PC-3 (cell line): ENCODE results near the gene COL6A2. TPM values are rescaled to one million over a fixed set of nuclear protein-coding genes. Genes with fewer than 3 reads are reported as not detected.

Experiments
- ATAC-seq: fragments of 200-7000 bp; cut with Tn5 transposase; 2 replicates; pipeline ENCODE4 v1.9.1; 2020; ENCODE audit warnings: mild to moderate bottlenecking, moderate library complexity
- BruUV-seq: library from RNA; stranded (reverse); fragments of 400-500 nt; replicated peaks from 2 replicates; lab custom pipeline; 2021; lab: Mats Ljungman, UMichigan
- CTCF ChIA-PET: fragments of 300-600 bp; sonication (Branson Sonifier 250); formaldehyde crosslinking; loops from one replicate; lab custom pipeline; 2022; ENCODE audit warnings: antibody characterized with exemption; lab: Charles Lee
- POLR2A ChIA-PET: fragments of 300-600 bp; sonication (Branson Sonifier 250); formaldehyde crosslinking; loops from one replicate; lab custom pipeline; 2022; ENCODE audit warnings: antibody characterized with exemption; ENCODE audit not compliant: unreplicated experiment; lab: Charles Lee
- DNase-seq: peaks from one replicate; pipeline ENCODE4 v3.0.0-alpha.2; 2015
- H2AFZ ChIP-seq: fragments of 300-600 bp; sonication (generic); 2 replicates; pipeline ENCODE4 v1.6.0; 2016; ENCODE audit warnings: antibody characterized with exemption, low read length
- H3F3A ChIP-seq: fragments of 300-600 bp; sonication (generic); one replicate; pipeline ENCODE4 v1.6.0; 2017; ENCODE audit warnings: antibody characterized with exemption, low read length, control low read depth, mild to moderate bottlenecking; ENCODE audit not compliant: unreplicated experiment
- H3K27ac ChIP-seq: fragments of 300-600 bp; sonication (generic); 2 replicates; pipeline ENCODE4 v1.5.1; 2016; ENCODE audit warnings: mild to moderate bottlenecking, low read length
- H3K27me3 ChIP-seq: fragments of 300-600 bp; sonication (generic); 2 replicates; pipeline ENCODE4 v1.6.1; 2016; ENCODE audit warnings: low read length, mixed read lengths
- H3K36me3 ChIP-seq: fragments of 300-600 bp; sonication (generic); 2 replicates; pipeline ENCODE4 v1.6.1; 2016; ENCODE audit warnings: low read depth, mixed run types, low read length, mixed read lengths
- H3K4me1 ChIP-seq: fragments of 300-600 bp; sonication (generic); 2 replicates; pipeline ENCODE4 v1.5.1; 2016; ENCODE audit warnings: low read length; ENCODE audit not compliant: insufficient read depth
- H3K4me2 ChIP-seq: fragments of 300-600 bp; sonication (generic); 2 replicates; pipeline ENCODE4 v1.6.0; 2016; ENCODE audit warnings: low read length
- H3K4me3 ChIP-seq: fragments of 300-600 bp; sonication (generic); 2 replicates; pipeline ENCODE4 v1.5.1; 2016; ENCODE audit warnings: mild to moderate bottlenecking, low read length, mixed read lengths
- H3K79me2 ChIP-seq: fragments of 300-600 bp; sonication (generic); 2 replicates; pipeline ENCODE4 v1.6.1; 2017; ENCODE audit warnings: low read length, mixed read lengths
- H3K9ac ChIP-seq: fragments of 300-600 bp; sonication (generic); 2 replicates; pipeline ENCODE4 v1.6.0; 2016; ENCODE audit warnings: mild to moderate bottlenecking, low read length
- H3K9me2 ChIP-seq: fragments of 300-600 bp; sonication (generic); replicated peaks from 2 replicates; pipeline ENCODE4 v1.6.1; 2016; ENCODE audit warnings: mixed run types, low read length, mixed read lengths
- H3K9me3 ChIP-seq: fragments of 300-600 bp; sonication (generic); 2 replicates; pipeline ENCODE4 v1.6.1; 2016; ENCODE audit warnings: low read length, mixed read lengths
- H4K20me1 ChIP-seq: fragments of 300-600 bp; sonication (generic); 2 replicates; pipeline ENCODE4 v1.6.1; 2016; ENCODE audit warnings: low read length, mixed read lengths
- EZH2 ChIP-seq: fragments of 300-600 bp; sonication (generic); IDR thresholded peaks from one replicate; pipeline ENCODE4 v1.6.1; 2017; ENCODE audit warnings: antibody characterized with exemption, mild to moderate bottlenecking, low read length; ENCODE audit not compliant: unreplicated experiment
- EZH2phosphoT487 ChIP-seq: fragments of 300-600 bp; sonication (generic); IDR thresholded peaks from 2 replicates; pipeline ENCODE4 v1.6.1; 2018; ENCODE audit warnings: mild to moderate bottlenecking, antibody characterized with exemption, low read length, borderline replicate concordance
- intact Hi-C: fragments of 100-400 bp; cut with micrococcal nuclease; formaldehyde crosslinking; loops from 2 replicates; pipeline ENCODE4 v1.9.0; 2023
- total RNA-seq: library from RNA; depleted of rRNA; stranded (reverse); fragments of >200 nt; gene quantifications from 2 replicates; pipeline ENCODE4 v1.2.3, GENCODE V29; 2014
- TF ChIP-seq, protein P1 (sequence below): fragments of 300-600 bp; sonication (generic); conservative IDR thresholded peaks from 2 replicates; pipeline ENCODE4 v1.5.1; 2017; ENCODE audit warnings: antibody characterized with exemption, low read depth, mild to moderate bottlenecking, low read length

The COL6A2 gene
- total RNA-seq, 1 experiment from 2014 or later = 521 TPM

DNA sequence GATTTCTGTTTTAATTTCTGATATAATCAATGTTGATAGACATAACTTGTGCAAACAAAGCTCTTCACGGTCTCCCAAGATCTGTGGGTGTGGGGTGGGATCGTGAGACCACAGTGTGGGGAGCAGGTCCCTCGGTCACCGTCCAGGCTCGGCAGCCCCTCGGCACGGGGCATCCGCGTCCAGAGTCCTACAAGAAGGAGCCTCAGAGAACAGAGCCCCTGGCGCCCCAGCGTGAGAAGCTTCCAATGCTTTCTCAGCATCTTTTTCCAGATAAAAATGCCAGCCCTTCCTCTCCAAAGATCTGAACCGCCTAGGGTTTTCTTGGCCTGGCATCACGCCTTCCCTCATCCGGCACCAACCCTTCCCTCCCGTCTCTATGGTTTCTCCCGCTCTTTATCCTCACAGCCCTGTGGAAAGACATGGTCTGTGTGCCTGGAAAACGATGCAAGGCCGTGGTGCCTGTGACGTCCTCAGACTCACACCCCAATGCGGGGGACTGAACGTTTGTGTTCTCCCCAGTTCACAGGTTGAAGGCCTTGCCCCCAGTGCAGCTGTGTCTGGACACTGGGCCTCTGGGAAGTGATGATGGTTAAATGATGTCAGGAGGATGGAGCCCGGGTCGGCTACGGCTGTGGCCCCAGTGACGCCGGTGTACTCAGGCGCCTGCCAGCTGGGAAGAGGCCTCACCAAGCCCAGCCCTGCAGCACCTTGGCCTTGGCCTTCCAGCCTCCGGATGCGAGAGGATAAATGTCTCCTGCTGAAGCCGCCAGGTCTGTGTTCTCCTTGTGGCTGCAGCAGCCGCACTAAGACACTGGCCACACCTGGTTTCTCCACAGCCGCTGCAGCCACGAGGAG, 45.9 kb upstream of the COL6A2 start:
- Histone ChIP-seq H3K36me3 (no peaks in the 10 kb centered on the region), H3K4me2 (peak overlapping the region; percentile 81), H3K9me2 (no peaks in the 10 kb centered on the region), H3K9me3 (no peaks in the 10 kb centered on the region), H3F3A (no peaks in the 10 kb centered on the region), H3K27ac (peak overlapping the region; percentile 97), H3K4me3 (peak overlapping the region; percentile 64), H3K9ac (peak overlapping the region; percentile 80), H3K79me2 (peaks cover 17% of the 10 kb centered on the region), H3K4me1 (peaks cover 57% of the 10 kb centered on the region), H2AFZ (no peak overlapping the region), H3K27me3 (no peaks in the 10 kb centered on the region), H4K20me1 (no peaks in the 10 kb centered on the region)
- BruUV-seq = TSS peak; percentile 79
- ATAC-seq (no peak; the same call in 1 of the 2 replicates), DNase-seq (no peak)
- ChIA-PET POLR2A (interaction anchor here (0.6 kb wide), 1 partner anchor 13 kb away, joined by 4 read pairs; no protein-coding TSS in a partner anchor), CTCF (no interaction called here)
- intact Hi-C loops = loop anchor here (5.0 kb wide), 1 partner anchor 70 kb away; the partner anchor contains the start of gene COL6A1
- TF ChIP-seq EZH2 (no peak), EZH2phosphoT487 (no peak)
- TF ChIP-seq, protein P1, sequence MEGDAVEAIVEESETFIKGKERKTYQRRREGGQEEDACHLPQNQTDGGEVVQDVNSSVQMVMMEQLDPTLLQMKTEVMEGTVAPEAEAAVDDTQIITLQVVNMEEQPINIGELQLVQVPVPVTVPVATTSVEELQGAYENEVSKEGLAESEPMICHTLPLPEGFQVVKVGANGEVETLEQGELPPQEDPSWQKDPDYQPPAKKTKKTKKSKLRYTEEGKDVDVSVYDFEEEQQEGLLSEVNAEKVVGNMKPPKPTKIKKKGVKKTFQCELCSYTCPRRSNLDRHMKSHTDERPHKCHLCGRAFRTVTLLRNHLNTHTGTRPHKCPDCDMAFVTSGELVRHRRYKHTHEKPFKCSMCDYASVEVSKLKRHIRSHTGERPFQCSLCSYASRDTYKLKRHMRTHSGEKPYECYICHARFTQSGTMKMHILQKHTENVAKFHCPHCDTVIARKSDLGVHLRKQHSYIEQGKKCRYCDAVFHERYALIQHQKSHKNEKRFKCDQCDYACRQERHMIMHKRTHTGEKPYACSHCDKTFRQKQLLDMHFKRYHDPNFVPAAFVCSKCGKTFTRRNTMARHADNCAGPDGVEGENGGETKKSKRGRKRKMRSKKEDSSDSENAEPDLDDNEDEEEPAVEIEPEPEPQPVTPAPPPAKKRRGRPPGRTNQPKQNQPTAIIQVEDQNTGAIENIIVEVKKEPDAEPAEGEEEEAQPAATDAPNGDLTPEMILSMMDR = no peak

GRCh38 chr21:46052703-46053651, 44.9 kb upstream of the COL6A2 start:
- H3F3A ChIP-seq = no peaks in the 10 kb centered on the region
- no peaks in the 10 kb centered on the region for H3K9me3 ChIP-seq
- peaks cover 57% of the 10 kb centered on the region for H3K4me1 ChIP-seq
- H3K9ac ChIP-seq = peak overlapping the region; percentile 80
- peak overlapping the region; percentile 64 for H3K4me3 ChIP-seq
- no peaks in the 10 kb centered on the region for H4K20me1 ChIP-seq
- H3K36me3 ChIP-seq = no peaks in the 10 kb centered on the region
- H3K79me2 ChIP-seq = peaks cover 17% of the 10 kb centered on the region
- TF ChIP-seq EZH2phosphoT487 (no peak), EZH2 (no peak)
- TF ChIP-seq, protein P1 = no peak
- H2AFZ ChIP-seq = 0 out of 2 replicates have a peak overlapping the region, but pooled peaks have one; percentile 37
- peak overlapping the region; percentile 81 for H3K4me2 ChIP-seq
- POLR2A ChIA-PET = no interaction called here
- CTCF ChIA-PET = no interaction called here
- TSS peak; percentile 76 for BruUV-seq
- peak overlapping the region; percentile 97 for H3K27ac ChIP-seq
- H3K9me2 ChIP-seq = no peaks in the 10 kb centered on the region
- H3K27me3 ChIP-seq = no peaks in the 10 kb centered on the region
- DNase-seq = peak; percentile 94
- intact Hi-C loops = loop anchor here (5.0 kb wide), 1 partner anchor 71 kb away; the partner anchor contains the start of gene COL6A1
- ATAC-seq = peak; percentile 82
